Brain microvascular endothelial cell (primary cell): ENCODE measurements around the gene RBM23.

Experiments
- DNase-seq: peaks from one replicate; pipeline ENCODE4 v3.0.0-alpha.2; 2020
- H3K27ac ChIP-seq: fragments of 250-450 bp; sonication (Bioruptor Pico); 2 replicates; pipeline ENCODE4 v1.5.1; 2020; ENCODE audit warnings: mild to moderate bottlenecking, moderate library complexity
- H3K27me3 ChIP-seq: fragments of 250-450 bp; sonication (Bioruptor Pico); replicated peaks from 2 replicates; pipeline ENCODE4 v1.5.1; 2020; ENCODE audit warnings: mild to moderate bottlenecking
- H3K36me3 ChIP-seq: fragments of 250-450 bp; sonication (Bioruptor Pico); replicated peaks from 2 replicates; pipeline ENCODE4 v1.5.1; 2020; ENCODE audit warnings: mild to moderate bottlenecking
- H3K4me3 ChIP-seq: 2 replicates; pipeline ENCODE4 v1.5.1; 2011; ENCODE audit warnings: low read depth, mild to moderate bottlenecking, control low read depth, low read length, moderate library complexity
- CTCF ChIP-seq: IDR thresholded peaks from 2 replicates; pipeline ENCODE4 v1.5.1; 2011; ENCODE audit warnings: low read depth, mild to moderate bottlenecking, moderate library complexity, low read length, control low read depth, inconsistent platforms; ENCODE audit errors: missing control alignments
- in situ Hi-C: cut with HindIII; loops from 2 replicates; pipeline ENCODE4 v1.10.0; 2017; ENCODE audit warnings: low sequenced_read_pairs, low pct_ligation_motif_present

RBM23 gene

GRCh38 chr14:22847661-22848341 lies 71.1 kb downstream of the RBM23 start:
- Histone ChIP-seq H3K4me3 (peak overlapping the region; percentile 5), H3K27me3 (no peaks in the 10 kb centered on the region), H3K36me3 (peaks cover 43% of the 10 kb centered on the region), H3K27ac (peak overlapping the region; percentile 78)
- TF ChIP-seq CTCF, result peak; percentile 12
- peak; percentile 38 for DNase-seq
- in situ Hi-C loops, result no loop called here

- in situ Hi-C loops, result no loop called here
- Histone ChIP-seq H3K27me3 (no peaks in the 10 kb centered on the region), H3K4me3 (no peak overlapping the region), H3K27ac (peak overlapping the region; percentile 2), H3K36me3 (peaks cover 52% of the 10 kb centered on the region)
- peak; percentile 23 for TF ChIP-seq CTCF
- no peak for DNase-seq
Measured at GRCh38 chr14:22846811-22847307, 72.1 kb downstream of the RBM23 start.

DNA sequence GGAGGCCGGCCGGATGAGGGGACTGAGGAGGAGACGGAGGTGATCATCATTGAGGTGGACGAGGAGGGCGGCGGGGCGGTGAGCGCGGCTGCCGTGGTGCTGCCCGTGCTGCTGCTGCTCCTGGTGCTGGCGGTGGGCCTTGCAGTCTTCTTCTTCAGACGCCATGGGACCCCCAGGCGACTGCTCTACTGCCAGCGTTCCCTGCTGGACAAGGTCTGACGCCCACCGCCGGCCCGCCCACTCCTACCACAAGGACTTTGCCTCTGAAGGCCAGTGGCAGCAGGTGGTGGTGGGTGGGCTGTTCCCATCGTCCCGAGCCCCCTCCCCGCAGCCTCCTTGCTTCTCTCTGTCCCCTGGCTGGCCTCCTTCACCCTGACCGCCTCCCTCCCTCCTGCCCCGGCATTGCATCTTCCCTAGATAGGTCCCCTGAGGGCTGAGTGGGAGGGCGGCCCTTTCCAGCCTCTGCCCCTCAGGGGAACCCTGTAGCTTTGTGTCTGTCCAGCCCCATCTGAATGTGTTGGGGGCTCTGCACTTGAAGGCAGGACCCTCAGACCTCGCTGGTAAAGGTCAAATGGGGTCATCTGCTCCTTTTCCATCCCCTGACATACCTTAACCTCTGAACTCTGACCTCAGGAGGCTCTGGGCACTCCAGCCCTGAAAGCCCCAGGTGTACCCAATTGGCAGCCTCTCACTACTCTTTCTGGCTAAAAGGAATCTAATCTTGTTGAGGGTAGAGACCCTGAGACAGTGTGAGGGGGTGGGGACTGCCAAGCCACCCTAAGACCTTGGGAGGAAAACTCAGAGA lies 72.9 kb downstream of the RBM23 start:
- DNase-seq, result no peak
- no peaks in the 10 kb centered on the region for H3K27me3 ChIP-seq
- no peak overlapping the region for H3K27ac ChIP-seq
- in situ Hi-C loops, result no loop called here
- no peak for TF ChIP-seq CTCF
- H3K4me3 ChIP-seq, result no peak overlapping the region
- peaks cover 60% of the 10 kb centered on the region for H3K36me3 ChIP-seq

GRCh38 chr14:22845103-22845394 lies 73.9 kb downstream of the RBM23 start:
- no peak for DNase-seq
- Histone ChIP-seq H3K27me3 (no peaks in the 10 kb centered on the region), H3K27ac (no peak overlapping the region), H3K36me3 (peaks cover 69% of the 10 kb centered on the region), H3K4me3 (no peak overlapping the region)
- no peak for TF ChIP-seq CTCF
- in situ Hi-C loops, result no loop called here

- Histone ChIP-seq H3K36me3 (peaks cover 73% of the 10 kb centered on the region), H3K27me3 (no peaks in the 10 kb centered on the region), H3K27ac (no peak overlapping the region), H3K4me3 (no peak overlapping the region)
- no peak for DNase-seq
- in situ Hi-C loops, result no loop called here
- no peak for TF ChIP-seq CTCF
Measured at GRCh38 chr14:22844221-22845102, 74.5 kb downstream of the RBM23 start.
